SK-N-SH (cell line): ENCODE results near the gene ARHGAP4. TPM values are rescaled to one million over a fixed set of nuclear protein-coding genes. Genes with fewer than 3 reads are reported as not detected.

Experiments used
- CTCF ChIA-PET: fragments of 300-600, 350-600 bp; formaldehyde crosslinking; extraction: SDS; loops from one replicate; lab custom pipeline; 2021; lab: Yijun Ruan, JAX
- POLR2A ChIA-PET: fragments of 350-600 bp; sonication (Branson Sonifier 250); formaldehyde crosslinking; extraction: SDS; loops from one replicate; lab custom pipeline; 2020; ENCODE audit warnings: antibody characterized with exemption, inconsistent platforms; lab: Yijun Ruan, JAX
- DNase-seq: peaks from one replicate; pipeline ENCODE4 v3.0.0; 2012
- H2AFZ ChIP-seq: fragments of 200-600 bp; sonication (generic); 2 replicates; pipeline ENCODE4 v1.8.1; 2016; ENCODE audit warnings: antibody characterized with exemption, mild to moderate bottlenecking, low read depth
- H3F3A ChIP-seq: fragments of 200-600 bp; sonication (generic); replicated peaks from 2 replicates; pipeline ENCODE3; 2016; ENCODE audit warnings: antibody characterized with exemption, mild to moderate bottlenecking; ENCODE audit not compliant: insufficient read depth
- H3K27ac ChIP-seq, 2 experiments: fragments of 200-500 bp in 1 of 2; fragments of 200-600 bp in 1 of 2; sonication (Bioruptor generic) in 1 of 2; sonication (generic), shearing (Covaris generic) in 1 of 2; 2 replicates each; pipeline versions ENCODE4 v1.5.1 to v1.6.1; 2014 to 2016; ENCODE audit warnings: low read depth in 2 of 2, inconsistent platforms in 1 of 2, low read length in 1 of 2, mild to moderate bottlenecking in 1 of 2, mixed read lengths in 1 of 2
- H3K27me3 ChIP-seq: fragments of 200-600 bp; sonication (generic), shearing (Covaris generic); 2 replicates; pipeline ENCODE4 v1.6.1; 2016; ENCODE audit warnings: mixed run types; ENCODE audit not compliant: insufficient read depth
- H3K36me3 ChIP-seq, 2 experiments: fragments of 200-500 bp in 1 of 2; fragments of 200-600 bp in 1 of 2; sonication (Bioruptor generic) in 1 of 2; sonication (generic) in 1 of 2; replicated peaks in 1 of 2; 2 replicates each; pipeline versions ENCODE3 to v1.5.1; 2014 to 2016; ENCODE audit warnings: low read length in 1 of 2, mild to moderate bottlenecking in 1 of 2; ENCODE audit not compliant: insufficient read depth in 2 of 2, control insufficient read depth in 1 of 2
- H3K4me1 ChIP-seq, 2 experiments: fragments of 200-500 bp in 1 of 2; fragments of 200-600 bp in 1 of 2; sonication (Bioruptor generic) in 1 of 2; sonication (generic), shearing (Covaris generic) in 1 of 2; 2 replicates each; pipeline versions ENCODE4 v1.5.1 to v1.6.1; 2014 to 2016; ENCODE audit warnings: low read depth in 1 of 2, low read length in 1 of 2, mixed run types in 1 of 2; ENCODE audit not compliant: insufficient read depth in 2 of 2, control insufficient read depth in 1 of 2
- H3K4me2 ChIP-seq: fragments of 200-600 bp; sonication (generic), shearing (Covaris generic); 2 replicates; pipeline ENCODE4 v1.6.1; 2017; ENCODE audit warnings: mixed run types
- H3K4me3 ChIP-seq, 2 experiments: fragments of 200-500 bp in 1 of 2; fragments of 200-600 bp in 1 of 2; sonication (Bioruptor generic) in 1 of 2; sonication (generic), shearing (Covaris generic) in 1 of 2; 2 replicates each; pipeline versions ENCODE4 v1.5.1 to v1.8.1; 2014 to 2016; ENCODE audit warnings: low read depth in 2 of 2, inconsistent platforms in 1 of 2, low read length in 1 of 2, mild to moderate bottlenecking in 1 of 2, mixed read lengths in 1 of 2, moderate library complexity in 1 of 2
- H3K79me2 ChIP-seq: fragments of 200-600 bp; sonication (generic); 2 replicates; pipeline ENCODE4 v1.8.1; 2017; ENCODE audit warnings: mild to moderate bottlenecking; ENCODE audit not compliant: insufficient read depth
- H3K9ac ChIP-seq: fragments of 200-600 bp; sonication (generic); 2 replicates; pipeline ENCODE4 v1.6.1; 2017; ENCODE audit warnings: mixed run types
- H3K9me2 ChIP-seq: fragments of 200-600 bp; sonication (generic); 2 replicates; pipeline ENCODE4 v1.6.1; 2017; ENCODE audit warnings: mixed run types
- H3K9me3 ChIP-seq: fragments of 200-600 bp; sonication (generic); 2 replicates; pipeline ENCODE4 v1.6.1; 2017; ENCODE audit warnings: mixed run types, mild to moderate bottlenecking, moderate library complexity
- H4K20me1 ChIP-seq: fragments of 200-600 bp; sonication (generic); 2 replicates; pipeline ENCODE4 v1.6.1; 2017; ENCODE audit warnings: mild to moderate bottlenecking, mixed run types; ENCODE audit not compliant: insufficient read depth
- CHD2 ChIP-seq: fragments of 150-350 bp; IDR thresholded peaks from 2 replicates; pipeline ENCODE4 v1.6.1; 2018; ENCODE audit warnings: low read length; ENCODE audit not compliant: partially characterized antibody
- ELF1 ChIP-seq: IDR thresholded peaks from 2 replicates; pipeline ENCODE4 v1.4.0; 2012
- EZH2phosphoT487 ChIP-seq: fragments of 200-600 bp; sonication (generic); IDR thresholded peaks from 2 replicates; pipeline ENCODE4 v1.6.1; 2017; ENCODE audit warnings: low read depth, mixed run types, mild to moderate bottlenecking, antibody characterized with exemption, moderate library complexity, borderline replicate concordance
- FOSL2 ChIP-seq: IDR thresholded peaks from 2 replicates; pipeline ENCODE4 v1.4.0; 2012; ENCODE audit warnings: low read depth, mild to moderate bottlenecking, moderate library complexity, borderline replicate concordance
- FOXJ3 ChIP-seq: sonication (generic); formaldehyde crosslinking; IDR thresholded peaks from 2 replicates; pipeline ENCODE4 v1.5.1; 2020; ENCODE audit warnings: mild to moderate bottlenecking, missing genetic modification reagents
- FOXM1 ChIP-seq: IDR thresholded peaks from 2 replicates; pipeline ENCODE4 v1.4.0; 2012; ENCODE audit warnings: low read depth, mild to moderate bottlenecking
- GABPA ChIP-seq: IDR thresholded peaks from 2 replicates; pipeline ENCODE4 v1.4.0; 2012; ENCODE audit warnings: low read depth, mild to moderate bottlenecking
- GATA2 ChIP-seq: sonication (generic); formaldehyde crosslinking; IDR thresholded peaks from 2 replicates; pipeline ENCODE4 v1.5.0; 2020; ENCODE audit warnings: mild to moderate bottlenecking, missing genetic modification reagents
- JUND ChIP-seq: IDR thresholded peaks from 2 replicates; pipeline ENCODE4 v1.4.0; 2012
- MAX ChIP-seq: IDR thresholded peaks from 2 replicates; pipeline ENCODE4 v1.4.0; 2012; ENCODE audit warnings: low read depth
- MXI1 ChIP-seq: IDR thresholded peaks from 2 replicates; pipeline ENCODE4 v1.6.1; 2012; ENCODE audit warnings: mild to moderate bottlenecking, low read depth, low read length, improper control_type of control experiment
- NRF1 ChIP-seq: IDR thresholded peaks from 2 replicates; pipeline ENCODE4 v1.6.1; 2012; ENCODE audit warnings: low read depth, mild to moderate bottlenecking, low read length
- POLR2AphosphoS5 ChIP-seq: IDR thresholded peaks from 2 replicates; pipeline ENCODE4 v1.6.1; 2012; ENCODE audit warnings: low read depth, low read length
- RCOR1 ChIP-seq: fragments of 150-350 bp; IDR thresholded peaks from 2 replicates; pipeline ENCODE4 v1.6.1; 2017; ENCODE audit warnings: antibody characterized with exemption, low read length
- REST ChIP-seq: IDR thresholded peaks from 2 replicates; pipeline ENCODE4 v1.6.1; 2012; ENCODE audit warnings: mild to moderate bottlenecking, low read depth, low read length, moderate library complexity
- RXRA ChIP-seq: IDR thresholded peaks from 2 replicates; pipeline ENCODE4 v1.4.0; 2012; ENCODE audit warnings: low read depth, mild to moderate bottlenecking, borderline replicate concordance
- SMC3 ChIP-seq: IDR thresholded peaks from 2 replicates; pipeline ENCODE4 v1.6.1; 2012; ENCODE audit warnings: low read depth, low read length, improper control_type of control experiment
- TAF1 ChIP-seq: IDR thresholded peaks from 2 replicates; pipeline ENCODE4 v1.6.1; 2012; ENCODE audit warnings: low read depth, mild to moderate bottlenecking, low read length, moderate library complexity, borderline replicate concordance
- USF2 ChIP-seq: fragments of 150-350 bp; IDR thresholded peaks from 2 replicates; pipeline ENCODE4 v1.6.1; 2017; ENCODE audit warnings: antibody characterized with exemption, low read length, low read depth, borderline replicate concordance
- YY1 ChIP-seq: IDR thresholded peaks from 2 replicates; pipeline ENCODE4 v1.4.0; 2012; ENCODE audit warnings: low read depth, mild to moderate bottlenecking
- ZBTB33 ChIP-seq: IDR thresholded peaks from 2 replicates; pipeline ENCODE4 v1.4.0; 2012; ENCODE audit warnings: low read depth, borderline replicate concordance
- WGBS: methylation state at CpG from one replicate; pipeline ENCODE4 v1.1.6; 2017; ENCODE audit warnings: low lambda C conversion rate; 5-methylcytosine and 5-hydroxymethylcytosine counted together
- polyA plus RNA-seq, 3 experiments: library from polyadenylated mRNA; depleted of rRNA; stranded (reverse); fragments of >200 nt; gene quantifications; 2 replicates each; pipeline ENCODE4 v1.2.3, GENCODE V29; 2012

Gene ARHGAP4
- polyA plus RNA-seq, 1 of the 3 experiments (the other 2 are of a cell fraction), result 1.6 TPM

- TF ChIP-seq REST, result peak; percentile 24
- TF ChIP-seq MAX, result peak; percentile 80
- TF ChIP-seq GABPA, result peak; percentile 53; the same call in 1 of the 2 replicates
- TF ChIP-seq MXI1, result peak; percentile 42; the same call in 1 of the 2 replicates
- TF ChIP-seq YY1, result peak; percentile 96
- peak; percentile 34; the same call in 1 of the 2 replicates for TF ChIP-seq POLR2AphosphoS5
- TF ChIP-seq CHD2, result peak; percentile 35
- TF ChIP-seq RXRA, result no peak
- 0 out of 2 replicates have a peak, but pooled peaks have one; percentile 9 for TF ChIP-seq GATA2 (CRISPR knock-in tag)
- peak; percentile 62 for TF ChIP-seq NRF1
- TF ChIP-seq FOXM1, result no peak
- TF ChIP-seq FOXJ3 (CRISPR knock-in tag), result 0 out of 2 replicates have a peak, but pooled peaks have one; percentile 19
- TF ChIP-seq SMC3, result no peak
- peak; percentile 17; the same call in 1 of the 2 replicates for TF ChIP-seq FOSL2
- peak; percentile 49; the same call in 1 of the 2 replicates for TF ChIP-seq ELF1
- peak; percentile 84 for TF ChIP-seq TAF1
These were observed 45.6 kb upstream of the ARHGAP4 start, which contains the start of gene HCFC1 (continued) for GRCh38 chrX:153971450-153972367.

GRCh38 chrX:153971124-153971449 lies 45.0 kb upstream of the ARHGAP4 start:
- Histone ChIP-seq H2AFZ (0 out of 2 replicates have a peak overlapping the region, but pooled peaks have one; percentile 89), H3K9me2 (no peaks in the 10 kb centered on the region), H3K4me1 (peaks cover 16 to 51% of the 10 kb centered on the region in 2 experiments; a peak in 2 of 4 replicates), H3K4me3 (peak overlapping the region; percentile 90 to 98), H3K9ac (peak overlapping the region; percentile 98), H3K79me2 (peaks cover 65% of the 10 kb centered on the region), H3K4me2 (peak overlapping the region; percentile 80), H3K36me3 (peaks cover 0 to 4% of the 10 kb centered on the region in 2 experiments), H3K9me3 (no peaks in the 10 kb centered on the region), H3K27ac (peak overlapping the region; percentile 99), H3F3A (peaks cover 7% of the 10 kb centered on the region), H4K20me1 (peaks cover 38% of the 10 kb centered on the region), H3K27me3 (no peaks in the 10 kb centered on the region)
- 3% methylated on average over 21 of the region's 34 CpGs for WGBS
- ChIA-PET CTCF (interaction anchor here (1.1 to 11.6 kb wide), 2 partner anchors 22 to 208 kb away, joined by 3 to 179 read pairs; partner anchors contain the start of gene RENBP), POLR2A (interaction anchor here (0.6 to 1.4 kb wide), 6 partner anchors 36 to 205 kb away, joined by 3 to 4 read pairs (median 3); partner anchors contain the start of genes IDH3G, NAA10 and SSR4)
- DNase-seq, result peak; percentile 93
- TF ChIP-seq FOXM1 (peak; percentile 8; the same call in 1 of the 2 replicates), FOSL2 (no peak), FOXJ3 (CRISPR knock-in tag) (no peak), EZH2phosphoT487 (no peak), ZBTB33 (no peak), GATA2 (CRISPR knock-in tag) (no peak), JUND (no peak), USF2 (no peak), ELF1 (peak; percentile 64), YY1 (peak; percentile 65), MXI1 (no peak), RCOR1 (no peak), CHD2 (peak; percentile 38), MAX (no peak)
